Sigmoid colon (tissue), 4 donors: ENCODE results near the gene GAS2L1.

Source experiments
- CTCF ChIP-seq, 4 experiments: fragments of 450-650 bp in 3 of 4; fragments of 200-600 bp in 1 of 4; IDR thresholded peaks; one replicate each; pipeline ENCODE4 v1.5.1; 2016 to 2019; ENCODE audit warnings: antibody characterized with exemption in 4 of 4, mild to moderate bottlenecking in 3 of 4, moderate library complexity in 2 of 4
- EP300 ChIP-seq, 4 donors: sonication (generic); formaldehyde crosslinking; IDR thresholded peaks; one replicate each; pipeline ENCODE4 v1.6.1; 2017; ENCODE audit warnings: antibody characterized with exemption in 4 of 4
- POLR2A ChIP-seq, 2 donors: fragments of 450-650 bp; IDR thresholded peaks; one replicate each; pipeline ENCODE4 v1.6.1; 2016; ENCODE audit warnings: antibody characterized with exemption in 2 of 2, mild to moderate bottlenecking in 2 of 2, moderate library complexity in 2 of 2

- TF ChIP-seq CTCF (IDR thresholded peaks at IDR 0.05) (no peak), POLR2A (IDR thresholded peaks at IDR 0.05) (no peak), EP300 (IDR thresholded peaks at IDR 0.05) (no peak)
These were observed 30.5 kb downstream of the GAS2L1 start for GRCh38 chr22:29336751-29337490.
